GM12878 (cell line): Measurements from ENCODE around the gene SPG7. TPM values are rescaled to one million over a fixed set of nuclear protein-coding genes. Genes with fewer than 3 reads are reported as not detected.

Experiments used
- CBFB ChIP-seq: IDR thresholded peaks from 2 replicates; pipeline ENCODE4 v1.6.1; 2016; ENCODE audit warnings: antibody characterized with exemption, low read depth
- EED ChIP-seq: sonication (generic); IDR thresholded peaks from 2 replicates; pipeline ENCODE4 v1.6.1; 2016; ENCODE audit warnings: antibody characterized with exemption, low read depth
- IKZF1 ChIP-seq: fragments of 450-650 bp; conservative IDR thresholded peaks from 2 replicates; pipeline ENCODE4 v1.6.1; 2017; ENCODE audit warnings: antibody characterized with exemption, mild to moderate bottlenecking
- MTA2 ChIP-seq: fragments of 450-650 bp; IDR thresholded peaks from 2 replicates; pipeline ENCODE4 v1.6.1; 2016; ENCODE audit warnings: low read depth, mild to moderate bottlenecking, moderate library complexity
- MTA3 ChIP-seq: IDR thresholded peaks from 2 replicates; pipeline ENCODE4 v1.6.1; 2012; ENCODE audit warnings: low read length, inconsistent platforms, borderline replicate concordance
- POLR2A ChIP-seq: IDR thresholded peaks from 2 replicates; pipeline ENCODE4 v1.6.1; 2011; ENCODE audit warnings: low read depth, mild to moderate bottlenecking, low read length
- POLR2AphosphoS5 ChIP-seq: IDR thresholded peaks from 2 replicates; pipeline ENCODE4 v1.6.1; 2011; ENCODE audit warnings: mild to moderate bottlenecking, low read length, inconsistent platforms
- ZBED1 ChIP-seq: IDR thresholded peaks from 2 replicates; pipeline ENCODE4 v1.6.1; 2016; ENCODE audit warnings: borderline replicate concordance
- ZZZ3 ChIP-seq: IDR thresholded peaks from 2 replicates; pipeline ENCODE4 v1.6.1; 2011; ENCODE audit warnings: low read depth; ENCODE audit not compliant: control insufficient read depth, insufficient read length
- polyA plus RNA-seq, 11 experiments: library from polyadenylated mRNA; depleted of rRNA in 4 of 11; unstranded in 6 of 11; stranded (reverse) in 5 of 11; fragments of >200 nt; fragmentation: Nextera tagmentation in 4 of 11; fragmentation: Illumina TruSeq in 1 of 11; extraction: Ambion mirVana in 4 of 11; extraction: Trizol in 1 of 11; gene quantifications; 1 replicate in 1 of 11; 2 replicates in 10 of 11; pipeline versions ENCODE4 v1.2.1 to v1.2.3, GENCODE V29; 2011 to 2016; ENCODE audit warnings: inconsistent platforms in 2 of 11, missing spikeins in 2 of 11, low read depth in 1 of 11
- total RNA-seq, 4 experiments: library from RNA; depleted of rRNA in 3 of 4; stranded (reverse); fragments of >200 nt in 3 of 4; fragmentation: Illumina TruSeq in 1 of 4; extraction: Trizol in 1 of 4; gene quantifications; 2 replicates each; pipeline versions ENCODE4 v1.2.1 to v1.2.3, GENCODE V29; 2013 to 2021
- TF ChIP-seq, protein P1 (sequence below): fragments of 450-650 bp; IDR thresholded peaks from 2 replicates; pipeline ENCODE4 v1.6.1; 2017; ENCODE audit warnings: mild to moderate bottlenecking, moderate library complexity
- TF ChIP-seq, protein P2 (sequence below): IDR thresholded peaks from 2 replicates; pipeline ENCODE4 v1.6.1; 2012; ENCODE audit warnings: low read length, inconsistent platforms
- TF ChIP-seq, protein P3 (sequence below): fragments of 450-650 bp; IDR thresholded peaks from 2 replicates; pipeline ENCODE4 v1.6.1; 2016; ENCODE audit warnings: mild to moderate bottlenecking

SPG7 gene
- total and polyA plus RNA-seq, 10 of the 15 experiments (the other 5 are each of a cell fraction or from before 2014, with no cell fraction given), result 5.9 to 75.9 (median 52.5) TPM

DNA sequence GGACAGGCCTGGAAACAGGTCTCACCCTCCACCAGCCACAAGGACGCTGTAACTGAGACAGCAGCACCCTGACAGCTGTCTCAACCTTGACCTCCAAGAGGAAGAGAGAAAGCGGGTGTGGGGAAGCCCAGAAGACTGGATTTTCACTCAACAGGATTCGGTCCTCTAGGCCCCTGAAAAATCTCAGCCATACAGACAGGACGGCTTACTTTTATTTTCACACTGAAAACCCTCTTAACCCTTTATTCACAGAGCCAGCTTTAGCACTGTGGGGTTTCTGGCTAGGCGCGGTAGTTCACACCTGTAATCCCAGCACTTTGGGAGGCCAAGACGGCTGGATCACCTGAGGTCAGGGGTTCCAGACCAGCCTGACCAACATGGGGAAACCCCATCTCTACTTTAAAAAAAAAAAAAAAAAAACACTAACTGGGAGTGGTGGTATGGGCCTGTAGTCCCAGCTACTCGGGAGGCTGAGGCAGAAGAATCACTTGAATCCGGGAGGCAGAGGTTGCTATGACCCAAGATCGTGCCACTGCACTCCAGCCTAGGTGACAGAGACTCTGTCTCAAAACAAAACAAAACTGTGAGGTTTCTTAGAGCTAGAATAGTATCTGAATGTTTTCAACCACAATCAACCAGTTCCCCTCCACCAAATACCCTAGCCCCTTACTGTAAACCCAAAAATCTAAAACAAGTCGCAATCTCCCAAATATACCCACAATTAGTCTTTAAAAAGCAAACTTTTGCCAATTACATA is 23.1 kb upstream of the SPG7 start (continued):
- TF ChIP-seq, protein P1, sequence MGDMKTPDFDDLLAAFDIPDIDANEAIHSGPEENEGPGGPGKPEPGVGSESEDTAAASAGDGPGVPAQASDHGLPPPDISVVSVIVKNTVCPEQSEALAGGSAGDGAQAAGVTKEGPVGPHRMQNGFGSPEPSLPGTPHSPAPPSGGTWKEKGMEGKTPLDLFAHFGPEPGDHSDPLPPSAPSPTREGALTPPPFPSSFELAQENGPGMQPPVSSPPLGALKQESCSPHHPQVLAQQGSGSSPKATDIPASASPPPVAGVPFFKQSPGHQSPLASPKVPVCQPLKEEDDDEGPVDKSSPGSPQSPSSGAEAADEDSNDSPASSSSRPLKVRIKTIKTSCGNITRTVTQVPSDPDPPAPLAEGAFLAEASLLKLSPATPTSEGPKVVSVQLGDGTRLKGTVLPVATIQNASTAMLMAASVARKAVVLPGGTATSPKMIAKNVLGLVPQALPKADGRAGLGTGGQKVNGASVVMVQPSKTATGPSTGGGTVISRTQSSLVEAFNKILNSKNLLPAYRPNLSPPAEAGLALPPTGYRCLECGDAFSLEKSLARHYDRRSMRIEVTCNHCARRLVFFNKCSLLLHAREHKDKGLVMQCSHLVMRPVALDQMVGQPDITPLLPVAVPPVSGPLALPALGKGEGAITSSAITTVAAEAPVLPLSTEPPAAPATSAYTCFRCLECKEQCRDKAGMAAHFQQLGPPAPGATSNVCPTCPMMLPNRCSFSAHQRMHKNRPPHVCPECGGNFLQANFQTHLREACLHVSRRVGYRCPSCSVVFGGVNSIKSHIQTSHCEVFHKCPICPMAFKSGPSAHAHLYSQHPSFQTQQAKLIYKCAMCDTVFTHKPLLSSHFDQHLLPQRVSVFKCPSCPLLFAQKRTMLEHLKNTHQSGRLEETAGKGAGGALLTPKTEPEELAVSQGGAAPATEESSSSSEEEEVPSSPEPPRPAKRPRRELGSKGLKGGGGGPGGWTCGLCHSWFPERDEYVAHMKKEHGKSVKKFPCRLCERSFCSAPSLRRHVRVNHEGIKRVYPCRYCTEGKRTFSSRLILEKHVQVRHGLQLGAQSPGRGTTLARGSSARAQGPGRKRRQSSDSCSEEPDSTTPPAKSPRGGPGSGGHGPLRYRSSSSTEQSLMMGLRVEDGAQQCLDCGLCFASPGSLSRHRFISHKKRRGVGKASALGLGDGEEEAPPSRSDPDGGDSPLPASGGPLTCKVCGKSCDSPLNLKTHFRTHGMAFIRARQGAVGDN, result peak; percentile 74
- TF ChIP-seq ZZZ3 (no peak), MTA3 (no peak), ZBED1 (no peak), MTA2 (peak; percentile 49), EED (peak; percentile 71), CBFB (0 out of 2 replicates have a peak, but pooled peaks have one; percentile 16), IKZF1 (peak; percentile 86), POLR2A (peak; percentile 44; the same call in 1 of the 2 replicates), POLR2AphosphoS5 (peak; percentile 76)
- TF ChIP-seq, protein P2, sequence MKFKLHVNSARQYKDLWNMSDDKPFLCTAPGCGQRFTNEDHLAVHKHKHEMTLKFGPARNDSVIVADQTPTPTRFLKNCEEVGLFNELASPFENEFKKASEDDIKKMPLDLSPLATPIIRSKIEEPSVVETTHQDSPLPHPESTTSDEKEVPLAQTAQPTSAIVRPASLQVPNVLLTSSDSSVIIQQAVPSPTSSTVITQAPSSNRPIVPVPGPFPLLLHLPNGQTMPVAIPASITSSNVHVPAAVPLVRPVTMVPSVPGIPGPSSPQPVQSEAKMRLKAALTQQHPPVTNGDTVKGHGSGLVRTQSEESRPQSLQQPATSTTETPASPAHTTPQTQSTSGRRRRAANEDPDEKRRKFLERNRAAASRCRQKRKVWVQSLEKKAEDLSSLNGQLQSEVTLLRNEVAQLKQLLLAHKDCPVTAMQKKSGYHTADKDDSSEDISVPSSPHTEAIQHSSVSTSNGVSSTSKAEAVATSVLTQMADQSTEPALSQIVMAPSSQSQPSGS, result peak; percentile 12; the same call in 1 of the 2 replicates
- TF ChIP-seq, protein P3, sequence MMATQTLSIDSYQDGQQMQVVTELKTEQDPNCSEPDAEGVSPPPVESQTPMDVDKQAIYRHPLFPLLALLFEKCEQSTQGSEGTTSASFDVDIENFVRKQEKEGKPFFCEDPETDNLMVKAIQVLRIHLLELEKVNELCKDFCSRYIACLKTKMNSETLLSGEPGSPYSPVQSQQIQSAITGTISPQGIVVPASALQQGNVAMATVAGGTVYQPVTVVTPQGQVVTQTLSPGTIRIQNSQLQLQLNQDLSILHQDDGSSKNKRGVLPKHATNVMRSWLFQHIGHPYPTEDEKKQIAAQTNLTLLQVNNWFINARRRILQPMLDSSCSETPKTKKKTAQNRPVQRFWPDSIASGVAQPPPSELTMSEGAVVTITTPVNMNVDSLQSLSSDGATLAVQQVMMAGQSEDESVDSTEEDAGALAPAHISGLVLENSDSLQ, result peak; percentile 34; the same call in 1 of the 2 replicates
